ENCODE results near the gene PAFAH1B2.

The PAFAH1B2 gene

GRCh38 chr11:117225553-117226170, 81.6 kb downstream of the PAFAH1B2 start:
- peak; percentile 44 for DNase-seq

Data from activated CD8-positive, alpha-beta memory T cell treated with anti-CD3 and anti-CD28 coated beads, Interleukin-2, amount 50 U/mL, for 48 hours (primary cell).